ENCODE measurements around the gene LPCAT1. TPM values are rescaled to one million over a fixed set of nuclear protein-coding genes. Genes with fewer than 3 reads are reported as not detected.
A peak's percentile ranks its signal among the peaks of the same experiment; 100 is the strongest.

The LPCAT1 gene
- total RNA-seq, 1 donor from 2014 or later: 269 TPM

- POLR2A ChIA-PET: interaction anchor here (1.0 to 1.9 kb wide), 6 partner anchors 9 to 31 kb away, joined by 3 to 5 read pairs (median 4); partner anchors contain the start of gene LPCAT1
- Mint-ChIP-seq H3K4me3 (no peak overlapping the region), H3K27ac (peak overlapping the region; percentile 50), H3K9me3 (no peaks in the 10 kb centered on the region), H3K4me1 (peaks cover 51% of the 10 kb centered on the region), H3K27me3 (no peaks in the 10 kb centered on the region), H3K36me3 (ENCODE audit: low read depth) (peaks cover 71% of the 10 kb centered on the region)
- DNase-seq (peak; percentile 21), ATAC-seq (ENCODE audit: low read depth) (peak; percentile 25)
- intact Hi-C loops (cut with micrococcal nuclease): no loop called here
- CTCF ChIA-PET: interaction anchor here (1.1 to 1.2 kb wide), 2 partner anchors 12 to 26 kb away, joined by 4 to 7 read pairs; no protein-coding TSS in a partner anchor
- TF ChIP-seq, protein P1, sequence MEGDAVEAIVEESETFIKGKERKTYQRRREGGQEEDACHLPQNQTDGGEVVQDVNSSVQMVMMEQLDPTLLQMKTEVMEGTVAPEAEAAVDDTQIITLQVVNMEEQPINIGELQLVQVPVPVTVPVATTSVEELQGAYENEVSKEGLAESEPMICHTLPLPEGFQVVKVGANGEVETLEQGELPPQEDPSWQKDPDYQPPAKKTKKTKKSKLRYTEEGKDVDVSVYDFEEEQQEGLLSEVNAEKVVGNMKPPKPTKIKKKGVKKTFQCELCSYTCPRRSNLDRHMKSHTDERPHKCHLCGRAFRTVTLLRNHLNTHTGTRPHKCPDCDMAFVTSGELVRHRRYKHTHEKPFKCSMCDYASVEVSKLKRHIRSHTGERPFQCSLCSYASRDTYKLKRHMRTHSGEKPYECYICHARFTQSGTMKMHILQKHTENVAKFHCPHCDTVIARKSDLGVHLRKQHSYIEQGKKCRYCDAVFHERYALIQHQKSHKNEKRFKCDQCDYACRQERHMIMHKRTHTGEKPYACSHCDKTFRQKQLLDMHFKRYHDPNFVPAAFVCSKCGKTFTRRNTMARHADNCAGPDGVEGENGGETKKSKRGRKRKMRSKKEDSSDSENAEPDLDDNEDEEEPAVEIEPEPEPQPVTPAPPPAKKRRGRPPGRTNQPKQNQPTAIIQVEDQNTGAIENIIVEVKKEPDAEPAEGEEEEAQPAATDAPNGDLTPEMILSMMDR (IDR thresholded peaks at IDR 0.05): no peak
Observed at GRCh38 chr5:1511048-1511447, 12.7 kb downstream of the LPCAT1 start.

DNA sequence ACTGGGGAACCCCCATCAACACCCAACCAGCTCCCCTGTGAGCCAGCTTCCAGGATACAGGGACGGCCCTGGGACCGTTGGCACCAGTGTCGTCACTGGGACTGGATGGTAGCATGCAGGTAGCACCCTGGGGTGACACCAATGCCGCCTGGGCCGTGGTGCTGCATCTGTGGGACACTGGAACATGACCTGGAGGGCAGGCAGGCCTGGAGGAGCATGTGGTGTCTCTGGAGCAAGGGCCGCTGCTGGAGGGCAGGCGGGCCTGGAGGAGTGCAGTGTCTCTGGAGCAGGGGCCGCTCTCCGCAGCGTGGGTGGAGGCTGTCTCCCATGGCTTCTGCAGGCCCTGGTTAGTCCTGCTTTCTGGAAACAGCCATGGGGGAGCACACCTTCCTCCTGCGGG is 13.1 kb downstream of the LPCAT1 start:
- Mint-ChIP-seq H3K4me1 (peaks cover 51% of the 10 kb centered on the region), H3K27ac (peak overlapping the region; percentile 50), H3K4me3 (no peak overlapping the region), H3K9me3 (no peaks in the 10 kb centered on the region), H3K27me3 (no peaks in the 10 kb centered on the region), H3K36me3 (ENCODE audit: low read depth) (peaks cover 69% of the 10 kb centered on the region)
- TF ChIP-seq, protein P1 (IDR thresholded peaks at IDR 0.05): no peak
- intact Hi-C loops (cut with micrococcal nuclease): no loop called here
- ChIA-PET POLR2A (interaction anchor here (0.6 to 1.9 kb wide), 5 partner anchors 9 to 31 kb away, joined by 3 to 5 read pairs (median 4); partner anchors contain the start of gene LPCAT1), CTCF (interaction anchor here (1.1 kb wide), 1 partner anchor 11 kb away, joined by 4 read pairs; no protein-coding TSS in a partner anchor)
- DNase-seq: peak; percentile 14
- ATAC-seq (ENCODE audit: low read depth): no peak

GRCh38 chr5:1510151-1510561 is 13.6 kb downstream of the LPCAT1 start:
- H3K36me3 Mint-ChIP-seq (ENCODE audit: low read depth): peaks cover 69% of the 10 kb centered on the region
- TF ChIP-seq, protein P1 (IDR thresholded peaks at IDR 0.05): no peak
- intact Hi-C loops (cut with micrococcal nuclease): no loop called here
- H3K27me3 Mint-ChIP-seq: no peaks in the 10 kb centered on the region
- H3K4me1 Mint-ChIP-seq: peaks cover 52% of the 10 kb centered on the region
- H3K9me3 Mint-ChIP-seq: no peaks in the 10 kb centered on the region
- CTCF ChIA-PET: interaction anchor here (1.1 kb wide), 1 partner anchor 11 kb away, joined by 4 read pairs; no protein-coding TSS in a partner anchor
- H3K27ac Mint-ChIP-seq: peak overlapping the region; percentile 68
- ATAC-seq (ENCODE audit: low read depth) (no peak), DNase-seq (no peak)
- POLR2A ChIA-PET: interaction anchor here (0.6 to 1.9 kb wide), 5 partner anchors 9 to 30 kb away, joined by 3 to 5 read pairs (median 4); partner anchors contain the start of gene LPCAT1
- H3K4me3 Mint-ChIP-seq: no peak overlapping the region

- Mint-ChIP-seq H3K4me1 (peaks cover 57% of the 10 kb centered on the region), H3K27ac (peak overlapping the region; percentile 68), H3K36me3 (ENCODE audit: low read depth) (peaks cover 67% of the 10 kb centered on the region), H3K27me3 (no peaks in the 10 kb centered on the region), H3K4me3 (no peak overlapping the region), H3K9me3 (no peaks in the 10 kb centered on the region)
- ChIA-PET POLR2A (interaction anchor here (1.2 to 1.9 kb wide), 3 partner anchors 10 to 25 kb away, joined by 3 to 4 read pairs (median 4); partner anchors contain the start of gene LPCAT1), CTCF (no interaction called here)
- TF ChIP-seq, protein P1 (IDR thresholded peaks at IDR 0.05): no peak
- peak; percentile 10 for DNase-seq
- no peak for ATAC-seq (ENCODE audit: low read depth)
- intact Hi-C loops (cut with micrococcal nuclease): no loop called here
Observed at GRCh38 chr5:1509346-1510085, 14.2 kb downstream of the LPCAT1 start.

DNA sequence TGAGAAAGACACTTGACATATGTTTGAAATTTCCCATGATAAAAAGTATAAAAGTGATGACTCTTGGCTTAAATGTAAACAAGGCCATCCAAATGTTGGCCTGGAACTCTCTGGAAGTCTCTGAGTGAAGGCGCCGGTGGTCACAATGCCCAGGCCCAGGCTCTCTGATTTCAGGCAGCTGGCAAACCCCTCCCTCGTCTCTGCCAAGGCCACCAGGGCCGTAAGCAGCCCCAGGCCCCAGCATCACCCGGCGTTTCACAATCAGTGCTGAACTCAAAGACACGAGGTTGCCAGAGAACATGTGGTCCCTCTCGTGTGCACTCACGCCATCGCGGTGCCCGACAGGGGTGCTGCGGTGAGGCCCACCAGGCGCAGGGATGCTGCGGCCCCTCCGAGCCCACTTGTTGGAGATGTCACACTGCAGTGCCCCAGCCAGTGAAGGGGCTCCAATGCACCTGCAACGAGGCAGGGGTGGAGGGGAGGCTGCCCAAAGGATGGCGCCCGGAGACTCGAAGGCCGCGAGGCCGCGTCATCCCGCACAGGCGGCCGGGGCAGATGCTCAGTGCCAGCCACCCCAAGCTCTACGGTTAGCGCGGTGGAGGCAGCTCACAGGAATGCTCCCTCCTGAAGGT is 15.0 kb downstream of the LPCAT1 start:
- Mint-ChIP-seq H3K4me3 (no peak overlapping the region), H3K27ac (no peak overlapping the region), H3K4me1 (peaks cover 64% of the 10 kb centered on the region), H3K36me3 (ENCODE audit: low read depth) (peaks cover 63% of the 10 kb centered on the region), H3K27me3 (no peaks in the 10 kb centered on the region), H3K9me3 (no peaks in the 10 kb centered on the region)
- CTCF ChIA-PET: no interaction called here
- DNase-seq: peak; percentile 13
- intact Hi-C loops (cut with micrococcal nuclease): no loop called here
- no peak for ATAC-seq (ENCODE audit: low read depth)
- POLR2A ChIA-PET: interaction anchor here (1.2 to 3.8 kb wide), 3 partner anchors 10 to 24 kb away, joined by 3 to 24 read pairs (median 4); partner anchors contain the start of gene LPCAT1
- TF ChIP-seq, protein P1 (IDR thresholded peaks at IDR 0.05): no peak
